ENCODE results near the gene TLCD3B.

TLCD3B gene, protein sequence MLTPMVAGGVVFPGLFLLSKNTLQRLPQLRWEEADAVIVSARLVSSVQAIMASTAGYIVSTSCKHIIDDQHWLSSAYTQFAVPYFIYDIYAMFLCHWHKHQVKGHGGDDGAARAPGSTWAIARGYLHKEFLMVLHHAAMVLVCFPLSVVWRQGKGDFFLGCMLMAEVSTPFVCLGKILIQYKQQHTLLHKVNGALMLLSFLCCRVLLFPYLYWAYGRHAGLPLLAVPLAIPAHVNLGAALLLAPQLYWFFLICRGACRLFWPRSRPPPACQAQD

GRCh38 chr16:30030841-30031413 lies at the start of gene TLCD3B:
TSS of gene TLCD3B (minus strand) at chr16:30031271. CDS start at chr16:30030527, 744 bp downstream.
- Histone ChIP-seq H3K4me3 (ENCODE audit: low read length) (peak within 1 kb of the TSS; percentile 58), H3K27me3 (ENCODE audit: control insufficient read depth, insufficient read depth, low read length) (peaks cover 25% of the 10 kb centered on the region), H3K4me1 (ENCODE audit: control insufficient read depth, low read depth, low read length) (peaks cover 9% of the 10 kb centered on the region), H3K9me3 (ENCODE audit: control insufficient read depth, low read depth, low read length) (no peaks in the 10 kb centered on the region), H3K27ac (ENCODE audit: low read length) (no peak within 1 kb of the TSS), H3K9ac (ENCODE audit: low read length) (peak within 1 kb of the TSS; percentile 29), H3K36me3 (ENCODE audit: control insufficient read depth, low read depth, low read length) (no peaks in the 10 kb centered on the region)

DNA sequence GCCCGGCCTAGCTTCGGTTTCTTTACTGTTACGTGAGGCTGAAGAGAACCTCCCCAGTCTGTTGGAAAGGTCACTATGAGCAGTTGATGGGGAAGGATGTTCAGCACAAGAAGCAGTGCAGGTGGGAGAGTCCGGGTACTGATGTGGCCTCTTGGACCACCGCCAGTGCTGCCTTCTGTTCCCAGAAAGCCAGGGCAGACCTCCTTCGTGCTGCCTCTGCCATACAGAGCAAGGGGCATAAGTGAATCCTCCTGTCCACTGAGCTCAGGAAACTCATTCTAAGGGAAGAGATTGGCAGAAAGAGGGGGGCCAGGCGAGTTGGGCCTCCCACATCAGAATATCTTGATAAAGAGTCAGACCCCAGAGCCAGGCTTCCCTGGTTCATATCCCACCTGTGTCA lies 48.4 kb upstream of the TLCD3B start:
- H3K36me3 ChIP-seq (ENCODE audit: control insufficient read depth, low read depth, low read length) = peaks cover 56% of the 10 kb centered on the region
- H3K9ac ChIP-seq (ENCODE audit: low read length) = no peak overlapping the region

DNA sequence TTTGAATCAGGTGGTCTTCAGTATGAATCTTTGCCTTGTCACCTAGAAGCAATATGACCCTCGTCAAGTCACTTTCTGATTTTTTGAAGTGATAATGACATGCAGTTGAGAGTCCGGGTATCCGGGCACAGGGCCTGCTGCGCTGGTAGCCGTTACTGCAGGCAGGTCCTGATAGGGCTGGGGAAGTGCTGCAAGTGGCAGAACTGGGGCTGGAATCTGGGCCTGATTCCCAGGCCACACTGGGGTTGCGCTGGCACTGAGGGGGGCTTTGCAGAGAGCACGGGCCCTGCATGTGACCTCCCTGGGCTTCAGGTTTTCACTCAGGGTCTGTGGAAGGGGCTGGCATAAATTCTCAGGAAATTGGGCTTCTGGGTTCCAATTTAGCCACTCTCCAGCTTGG lies 47.7 kb upstream of the TLCD3B start:
- H3K4me1 ChIP-seq (ENCODE audit: control insufficient read depth, low read depth, low read length) = no peaks in the 10 kb centered on the region
- no peaks in the 10 kb centered on the region for H3K9me3 ChIP-seq (ENCODE audit: control insufficient read depth, low read depth, low read length)
- H3K9ac ChIP-seq (ENCODE audit: low read length) = no peak overlapping the region
- H3K27ac ChIP-seq (ENCODE audit: low read length) = no peak overlapping the region
- H3K36me3 ChIP-seq (ENCODE audit: control insufficient read depth, low read depth, low read length) = peaks cover 49% of the 10 kb centered on the region
- H3K4me3 ChIP-seq (ENCODE audit: low read length) = no peak overlapping the region
- H3K27me3 ChIP-seq (ENCODE audit: control insufficient read depth, insufficient read depth, low read length) = no peaks in the 10 kb centered on the region

More for the DNA sequence above, 48.4 kb upstream of the TLCD3B start:
- Histone ChIP-seq H3K4me3 (ENCODE audit: low read length) (no peak overlapping the region), H3K9me3 (ENCODE audit: control insufficient read depth, low read depth, low read length) (no peaks in the 10 kb centered on the region), H3K27ac (ENCODE audit: low read length) (no peak overlapping the region), H3K27me3 (ENCODE audit: control insufficient read depth, insufficient read depth, low read length) (no peaks in the 10 kb centered on the region), H3K4me1 (ENCODE audit: control insufficient read depth, low read depth, low read length) (no peaks in the 10 kb centered on the region)

- H3K9ac ChIP-seq (ENCODE audit: low read length) = no peak overlapping the region
- no peaks in the 10 kb centered on the region for H3K9me3 ChIP-seq (ENCODE audit: control insufficient read depth, low read depth, low read length)
- peaks cover 40% of the 10 kb centered on the region for H3K36me3 ChIP-seq (ENCODE audit: control insufficient read depth, low read depth, low read length)
- H3K27ac ChIP-seq (ENCODE audit: low read length) = no peak overlapping the region
- no peaks in the 10 kb centered on the region for H3K4me1 ChIP-seq (ENCODE audit: control insufficient read depth, low read depth, low read length)
- no peak overlapping the region for H3K4me3 ChIP-seq (ENCODE audit: low read length)
- H3K27me3 ChIP-seq (ENCODE audit: control insufficient read depth, insufficient read depth, low read length) = no peaks in the 10 kb centered on the region
Measured at GRCh38 chr16:30077656-30078055, 46.6 kb upstream of the TLCD3B start.

GRCh38 chr16:30076276-30076791 lies 45.3 kb upstream of the TLCD3B start:
- H3K27me3 ChIP-seq (ENCODE audit: control insufficient read depth, insufficient read depth, low read length) = no peaks in the 10 kb centered on the region
- H3K4me3 ChIP-seq (ENCODE audit: low read length) = peak overlapping the region; percentile 91
- no peaks in the 10 kb centered on the region for H3K9me3 ChIP-seq (ENCODE audit: control insufficient read depth, low read depth, low read length)
- H3K36me3 ChIP-seq (ENCODE audit: control insufficient read depth, low read depth, low read length) = peaks cover 45% of the 10 kb centered on the region
- no peaks in the 10 kb centered on the region for H3K4me1 ChIP-seq (ENCODE audit: control insufficient read depth, low read depth, low read length)
- no peak overlapping the region for H3K27ac ChIP-seq (ENCODE audit: low read length)
- peak overlapping the region; percentile 76 for H3K9ac ChIP-seq (ENCODE audit: low read length)

DNA sequence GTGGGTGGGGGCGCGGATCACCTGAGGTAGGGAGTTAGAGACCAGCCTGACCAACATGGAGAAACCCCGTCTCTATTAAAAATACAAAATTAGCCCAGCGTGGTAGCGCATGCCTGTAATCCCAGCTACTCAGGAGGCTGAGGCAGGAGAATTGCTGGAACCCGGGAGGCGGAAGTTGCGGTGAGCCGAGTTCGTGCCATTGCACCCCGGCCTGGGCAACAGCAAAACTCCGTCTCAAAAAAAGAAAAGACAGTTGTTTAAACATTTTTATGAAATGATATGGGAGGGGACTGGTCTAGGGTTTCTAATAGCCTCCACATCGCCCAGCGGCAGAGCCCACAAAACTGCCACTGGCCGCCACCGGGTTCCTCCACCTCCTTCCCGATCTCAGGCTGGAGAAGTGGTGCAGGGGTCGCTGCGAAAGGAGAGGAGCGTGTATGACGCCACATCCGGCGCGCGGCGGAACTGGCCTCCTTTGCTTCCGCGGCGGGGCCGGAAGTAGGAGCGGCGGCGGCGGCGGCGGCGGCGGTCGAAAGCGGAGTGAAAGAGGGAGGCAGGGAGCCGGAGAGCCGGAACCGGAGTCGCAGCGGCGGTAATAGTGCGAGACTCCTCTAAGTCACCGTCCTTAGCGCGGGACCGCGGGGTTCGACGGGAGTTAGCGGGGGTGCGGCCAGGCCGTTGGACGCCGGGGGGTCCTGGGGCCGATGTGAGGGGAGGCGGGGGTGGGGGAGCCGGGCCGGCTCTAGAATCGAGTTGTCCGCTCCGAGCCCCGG lies 44.6 kb upstream of the TLCD3B start, which contains the start of gene PPP4C:
PPP4C (plus strand) TSS at position 492 of the 773 bp plus-strand sequence. CDS start 384 bp downstream, outside the sequence.
- peak within 1 kb of the TSS; percentile 64 for H3K27ac ChIP-seq (ENCODE audit: low read length)
- H3K9me3 ChIP-seq (ENCODE audit: control insufficient read depth, low read depth, low read length) = no peaks in the 10 kb centered on the region
- no peaks in the 10 kb centered on the region for H3K27me3 ChIP-seq (ENCODE audit: control insufficient read depth, insufficient read depth, low read length)
- H3K4me3 ChIP-seq (ENCODE audit: low read length) = peak within 1 kb of the TSS; percentile 91
- H3K9ac ChIP-seq (ENCODE audit: low read length) = peak within 1 kb of the TSS; percentile 76
- peaks cover 46% of the 10 kb centered on the region for H3K36me3 ChIP-seq (ENCODE audit: control insufficient read depth, low read depth, low read length)
- no peaks in the 10 kb centered on the region for H3K4me1 ChIP-seq (ENCODE audit: control insufficient read depth, low read depth, low read length)

DNA sequence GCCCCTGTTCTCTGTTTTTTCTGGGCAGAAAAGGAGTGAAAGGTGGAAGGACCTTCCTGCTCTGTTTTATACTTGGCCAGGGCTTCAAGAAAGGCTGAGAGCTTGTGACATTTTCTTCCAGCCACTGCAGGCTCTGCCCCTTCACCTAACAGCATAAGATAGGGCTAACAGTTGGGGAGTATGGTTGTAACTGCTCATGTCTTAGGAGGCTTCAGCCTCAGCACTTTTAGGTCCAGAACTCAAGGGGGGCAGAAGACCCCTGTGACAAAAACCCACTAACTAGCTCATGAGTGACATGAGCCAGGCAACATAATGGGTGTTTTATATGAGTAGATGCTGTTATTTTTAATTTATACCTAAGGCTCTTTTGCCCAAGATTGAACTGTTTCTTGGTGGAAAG lies 39.4 kb upstream of the TLCD3B start:
- no peak overlapping the region for H3K9ac ChIP-seq (ENCODE audit: low read length)
- no peak overlapping the region for H3K27ac ChIP-seq (ENCODE audit: low read length)
- H3K36me3 ChIP-seq (ENCODE audit: control insufficient read depth, low read depth, low read length) = peaks cover 56% of the 10 kb centered on the region
- H3K4me3 ChIP-seq (ENCODE audit: low read length) = no peak overlapping the region
- H3K4me1 ChIP-seq (ENCODE audit: control insufficient read depth, low read depth, low read length) = peaks cover 7% of the 10 kb centered on the region
- H3K27me3 ChIP-seq (ENCODE audit: control insufficient read depth, insufficient read depth, low read length) = no peaks in the 10 kb centered on the region
- H3K9me3 ChIP-seq (ENCODE audit: control insufficient read depth, low read depth, low read length) = no peaks in the 10 kb centered on the region

DNA sequence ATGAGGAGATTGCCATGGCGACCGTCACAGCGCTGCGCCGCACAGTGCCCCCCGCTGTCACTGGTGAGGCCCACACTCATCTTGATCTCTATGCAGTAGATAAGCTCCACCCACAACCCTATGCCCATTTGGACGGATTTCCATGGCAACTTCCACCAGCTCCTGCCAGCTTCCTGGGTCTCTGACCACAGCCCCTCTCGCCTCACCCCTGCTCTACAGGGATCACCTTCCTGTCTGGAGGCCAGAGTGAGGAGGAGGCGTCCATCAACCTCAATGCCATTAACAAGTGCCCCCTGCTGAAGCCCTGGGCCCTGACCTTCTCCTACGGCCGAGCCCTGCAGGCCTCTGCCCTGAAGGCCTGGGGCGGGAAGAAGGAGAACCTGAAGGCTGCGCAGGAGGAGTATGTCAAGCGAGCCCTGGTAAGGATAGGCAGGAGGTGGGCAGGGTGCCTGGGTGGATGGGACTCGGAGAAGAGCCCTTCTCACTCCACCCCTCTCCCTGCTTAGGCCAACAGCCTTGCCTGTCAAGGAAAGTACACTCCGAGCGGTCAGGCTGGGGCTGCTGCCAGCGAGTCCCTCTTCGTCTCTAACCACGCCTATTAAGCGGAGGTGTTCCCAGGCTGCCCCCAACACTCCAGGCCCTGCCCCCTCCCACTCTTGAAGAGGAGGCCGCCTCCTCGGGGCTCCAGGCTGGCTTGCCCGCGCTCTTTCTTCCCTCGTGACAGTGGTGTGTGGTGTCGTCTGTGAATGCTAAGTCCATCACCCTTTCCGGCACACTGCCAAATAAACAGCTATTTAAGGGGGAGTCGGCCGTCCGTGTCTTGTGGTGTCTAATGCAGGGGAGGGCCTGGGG lies 38.8 kb upstream of the TLCD3B start:
- Histone ChIP-seq H3K4me1 (ENCODE audit: control insufficient read depth, low read depth, low read length) (peaks cover 7% of the 10 kb centered on the region), H3K36me3 (ENCODE audit: control insufficient read depth, low read depth, low read length) (peaks cover 56% of the 10 kb centered on the region), H3K4me3 (ENCODE audit: low read length) (no peak overlapping the region), H3K9me3 (ENCODE audit: control insufficient read depth, low read depth, low read length) (no peaks in the 10 kb centered on the region), H3K27ac (ENCODE audit: low read length) (no peak overlapping the region), H3K9ac (ENCODE audit: low read length) (no peak overlapping the region), H3K27me3 (ENCODE audit: control insufficient read depth, insufficient read depth, low read length) (no peaks in the 10 kb centered on the region)

DNA sequence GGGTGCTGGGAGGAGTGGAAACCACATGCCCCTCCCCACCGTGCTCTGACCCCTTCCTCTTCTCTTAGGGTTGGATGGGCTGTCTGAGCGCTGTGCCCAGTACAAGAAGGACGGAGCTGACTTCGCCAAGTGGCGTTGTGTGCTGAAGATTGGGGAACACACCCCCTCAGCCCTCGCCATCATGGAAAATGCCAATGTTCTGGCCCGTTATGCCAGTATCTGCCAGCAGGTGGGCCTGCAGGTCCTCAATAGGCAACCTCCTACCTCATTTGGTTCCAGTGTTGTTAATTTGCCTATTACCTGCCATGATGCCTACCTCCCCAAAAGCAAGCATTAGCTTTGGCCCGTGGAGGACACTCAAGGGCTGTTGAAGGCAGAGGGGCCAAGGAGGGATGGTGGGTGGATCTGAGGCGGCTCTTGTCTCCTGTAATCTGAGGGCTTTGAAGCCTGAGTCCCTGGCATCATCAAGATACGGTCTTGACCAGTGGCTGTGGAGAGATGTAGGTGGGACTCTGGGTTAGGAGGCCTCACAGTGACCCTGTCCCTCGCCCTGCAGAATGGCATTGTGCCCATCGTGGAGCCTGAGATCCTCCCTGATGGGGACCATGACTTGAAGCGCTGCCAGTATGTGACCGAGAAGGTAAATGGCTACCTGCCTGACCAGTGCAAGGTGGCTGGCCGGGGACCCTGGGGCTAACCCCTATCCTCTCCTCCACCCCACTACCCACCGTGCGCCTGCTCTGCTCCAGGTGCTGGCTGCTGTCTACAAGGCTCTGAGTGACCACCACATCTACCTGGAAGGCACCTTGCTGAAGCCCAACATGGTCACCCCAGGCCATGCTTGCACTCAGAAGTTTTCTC lies 37.9 kb upstream of the TLCD3B start:
- no peaks in the 10 kb centered on the region for H3K27me3 ChIP-seq (ENCODE audit: control insufficient read depth, insufficient read depth, low read length)
- H3K9me3 ChIP-seq (ENCODE audit: control insufficient read depth, low read depth, low read length) = no peaks in the 10 kb centered on the region
- H3K27ac ChIP-seq (ENCODE audit: low read length) = no peak overlapping the region
- no peak overlapping the region for H3K4me3 ChIP-seq (ENCODE audit: low read length)
- H3K9ac ChIP-seq (ENCODE audit: low read length) = no peak overlapping the region
- H3K4me1 ChIP-seq (ENCODE audit: control insufficient read depth, low read depth, low read length) = peaks cover 7% of the 10 kb centered on the region
- peaks cover 56% of the 10 kb centered on the region for H3K36me3 ChIP-seq (ENCODE audit: control insufficient read depth, low read depth, low read length)

DNA sequence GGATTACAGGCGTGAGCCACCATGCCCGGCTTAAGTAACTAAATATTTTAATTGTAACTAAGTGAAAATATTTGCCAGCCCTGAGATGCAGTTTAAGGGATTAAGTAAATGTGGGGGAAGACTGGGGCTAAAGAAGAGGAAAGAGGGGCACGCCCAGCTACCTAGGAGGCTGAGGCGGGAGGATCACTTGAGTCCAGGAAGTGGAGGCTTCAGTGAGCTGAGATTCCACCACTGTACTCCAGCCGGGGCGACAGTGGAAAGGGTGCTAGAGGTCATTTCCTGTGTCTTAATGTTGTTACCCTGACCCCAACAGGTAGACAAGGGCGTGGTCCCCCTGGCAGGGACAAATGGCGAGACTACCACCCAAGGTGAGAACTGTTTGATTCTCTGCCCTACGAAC lies 37.3 kb upstream of the TLCD3B start:
- peaks cover 56% of the 10 kb centered on the region for H3K36me3 ChIP-seq (ENCODE audit: control insufficient read depth, low read depth, low read length)
- peaks cover 11% of the 10 kb centered on the region for H3K4me1 ChIP-seq (ENCODE audit: control insufficient read depth, low read depth, low read length)
- H3K4me3 ChIP-seq (ENCODE audit: low read length) = no peak overlapping the region
- no peaks in the 10 kb centered on the region for H3K9me3 ChIP-seq (ENCODE audit: control insufficient read depth, low read depth, low read length)
- H3K27ac ChIP-seq (ENCODE audit: low read length) = no peak overlapping the region
- H3K27me3 ChIP-seq (ENCODE audit: control insufficient read depth, insufficient read depth, low read length) = no peaks in the 10 kb centered on the region
- H3K9ac ChIP-seq (ENCODE audit: low read length) = no peak overlapping the region
